ENCODE measurements around the gene ALCAM. TPM values are rescaled to one million over a fixed set of nuclear protein-coding genes. Genes with fewer than 3 reads are reported as not detected.

The ALCAM gene
- total RNA-seq, 1 donor from 2014 or later = 26.5 TPM

GRCh38 chr3:105620236-105620635, 253.5 kb downstream of the ALCAM start:
- no peak for DNase-seq (ENCODE audit: low read depth)

- no peak for DNase-seq (ENCODE audit: low read depth)
Measured at GRCh38 chr3:105622169-105622568, 255.5 kb downstream of the ALCAM start.

Data from myocyte (in vitro differentiated cells).